Colonic mucosa (tissue), 4 donors: ENCODE data around the gene RYR1. TPM values are rescaled to one million over a fixed set of nuclear protein-coding genes. Genes with fewer than 3 reads are reported as not detected.
"Not testable (repeated sequence)": the region's sequence is repeated elsewhere in the genome, so short reads cannot be mapped to it uniquely, and the experiment has no call there.

ENCODE experiments used
- DNase-seq: peaks from one replicate; pipeline ENCODE4 v3.0.0-alpha.2; 2020
- H3K27ac ChIP-seq: fragments of 200-600 bp; one replicate; pipeline ENCODE4 v1.8.0; 2021
- H3K27me3 ChIP-seq: fragments of 200-600 bp; one replicate; pipeline ENCODE4 v1.8.0; 2021
- H3K36me3 ChIP-seq: fragments of 200-600 bp; one replicate; pipeline ENCODE4 v1.8.0; 2021
- H3K4me1 ChIP-seq: fragments of 200-600 bp; one replicate; pipeline ENCODE4 v1.8.0; 2021; ENCODE audit warnings: mild to moderate bottlenecking
- H3K4me3 ChIP-seq: fragments of 200-600 bp; one replicate; pipeline ENCODE4 v1.8.0; 2021
- H3K9ac ChIP-seq, 2 donors: one replicate each; pipeline ENCODE4 v1.7.0; 2013; ENCODE audit warnings: control low read depth in 2 of 2, low read depth in 2 of 2, low read length in 2 of 2
- H3K9me3 ChIP-seq: fragments of 200-600 bp; one replicate; pipeline ENCODE4 v1.8.0; 2021
- CTCF ChIP-seq: fragments of 200-600 bp; IDR thresholded peaks from one replicate; pipeline ENCODE4 v1.8.0; 2022; ENCODE audit warnings: antibody characterized with exemption, mild to moderate bottlenecking
- intact Hi-C: fragments of 100-400 bp; cut with DNase I; formaldehyde crosslinking; loops from one replicate; pipeline ENCODE4 v1.14.1; 2022
- total RNA-seq, 2 donors: library from RNA; stranded (reverse); fragmentation: NEBNext Ultra II Directional in 1 of 2; extraction: Animal tissue kit (Norgen Biotek cat#: 25700) in 1 of 2; gene quantifications; one replicate each; pipeline ENCODE4 v1.2.1, GENCODE V29; 2021
- donor health status: healthy.
- donor health status: DM: no; HTN: no; CAD: no.
- donor health status: DM: no; HTN: no; CAD: no.

Gene RYR1
- total RNA-seq, 2 donors from 2014 or later: 0.64 to 0.89 TPM

- no peak for DNase-seq
- no peaks in the 10 kb centered on the region for H3K9me3 ChIP-seq
- no peaks in the 10 kb centered on the region for H3K27me3 ChIP-seq
- TF ChIP-seq CTCF: no peak
- no peak overlapping the region for H3K4me3 ChIP-seq
- intact Hi-C loops: no loop called here
- H3K9ac ChIP-seq: no peak overlapping the region
- no peak overlapping the region for H3K27ac ChIP-seq
- H3K4me1 ChIP-seq: no peaks in the 10 kb centered on the region
- H3K36me3 ChIP-seq: no peaks in the 10 kb centered on the region
Measured at GRCh38 chr19:38550376-38550775, 116.9 kb downstream of the RYR1 start.

GRCh38 chr19:38551450-38551813, 117.9 kb downstream of the RYR1 start:
- Histone ChIP-seq H3K36me3 (no peaks in the 10 kb centered on the region), H3K4me3 (no peak overlapping the region), H3K27ac (no peak overlapping the region), H3K9ac (no peak overlapping the region), H3K27me3 (no peaks in the 10 kb centered on the region), H3K9me3 (no peaks in the 10 kb centered on the region), H3K4me1 (no peaks in the 10 kb centered on the region)
- intact Hi-C loops: no loop called here
- no peak for TF ChIP-seq CTCF
- no peak for DNase-seq

GRCh38 chr19:38553239-38553638, 119.7 kb downstream of the RYR1 start:
- intact Hi-C loops: not testable (repeated sequence)

GRCh38 chr19:38554676-38555141, 121.2 kb downstream of the RYR1 start:
- intact Hi-C loops: no loop called here
- no peak overlapping the region for H3K27ac ChIP-seq
- no peak overlapping the region for H3K4me3 ChIP-seq
- no peaks in the 10 kb centered on the region for H3K36me3 ChIP-seq
- H3K9me3 ChIP-seq: no peaks in the 10 kb centered on the region
- H3K27me3 ChIP-seq: no peaks in the 10 kb centered on the region
- H3K4me1 ChIP-seq: no peaks in the 10 kb centered on the region
- no peak for DNase-seq
- no peak overlapping the region for H3K9ac ChIP-seq
- no peak for TF ChIP-seq CTCF

More at GRCh38 chr19:38553239-38553638, 119.7 kb downstream of the RYR1 start:
- not testable (repeated sequence) for H3K4me3 ChIP-seq, H3K9ac ChIP-seq, H3K4me1 ChIP-seq, H3K27ac ChIP-seq, DNase-seq, H3K36me3 ChIP-seq, H3K27me3 ChIP-seq, H3K9me3 ChIP-seq

GRCh38 chr19:38555200-38555599, 121.7 kb downstream of the RYR1 start:
- no peak for TF ChIP-seq CTCF
- intact Hi-C loops: no loop called here
- H3K27ac ChIP-seq: no peak overlapping the region
- H3K4me3 ChIP-seq: no peak overlapping the region
- H3K9ac ChIP-seq: no peak overlapping the region
- no peaks in the 10 kb centered on the region for H3K4me1 ChIP-seq
- H3K9me3 ChIP-seq: no peaks in the 10 kb centered on the region
- H3K27me3 ChIP-seq: no peaks in the 10 kb centered on the region
- H3K36me3 ChIP-seq: no peaks in the 10 kb centered on the region
- DNase-seq: no peak

GRCh38 chr19:38556521-38557174, 123.2 kb downstream of the RYR1 start:
- no peak for TF ChIP-seq CTCF
- Histone ChIP-seq H3K4me3 (no peak overlapping the region), H3K27me3 (no peaks in the 10 kb centered on the region), H3K9ac (no peak overlapping the region), H3K27ac (no peak overlapping the region), H3K9me3 (no peaks in the 10 kb centered on the region), H3K36me3 (no peaks in the 10 kb centered on the region), H3K4me1 (no peaks in the 10 kb centered on the region)
- DNase-seq: no peak
- intact Hi-C loops: no loop called here
